Loucy (cell line): ENCODE data around the gene TRIO.

Source experiments
- H2AFZ ChIP-seq: fragments of 200-600 bp; sonication (generic); 2 replicates; pipeline ENCODE4 v1.6.0; 2016; ENCODE audit warnings: antibody characterized with exemption, mild to moderate bottlenecking, low read length, moderate library complexity
- H3F3A ChIP-seq: fragments of 200-600 bp; 2 replicates; pipeline ENCODE4 v1.6.0; 2016; ENCODE audit warnings: antibody characterized with exemption, low read depth, mild to moderate bottlenecking
- H3K27me3 ChIP-seq: fragments of 200-600 bp; sonication (generic); 2 replicates; pipeline ENCODE4 v1.6.1; 2014; ENCODE audit warnings: low read length, mild to moderate bottlenecking; ENCODE audit not compliant: insufficient read depth, poor library complexity, severe bottlenecking
- H3K36me3 ChIP-seq: fragments of 200-600 bp; sonication (generic); 2 replicates; pipeline ENCODE4 v1.6.1; 2016; ENCODE audit warnings: low read length; ENCODE audit not compliant: insufficient read depth
- H3K4me1 ChIP-seq: fragments of 200-600 bp; sonication (generic); 2 replicates; pipeline ENCODE4 v1.5.1; 2014; ENCODE audit warnings: low read length, mild to moderate bottlenecking; ENCODE audit not compliant: insufficient read depth, poor library complexity, severe bottlenecking
- H3K4me2 ChIP-seq: fragments of 200-600 bp; sonication (generic); 2 replicates; pipeline ENCODE4 v1.6.0; 2014; ENCODE audit warnings: antibody characterized with exemption, low read length, low read depth, mild to moderate bottlenecking; ENCODE audit not compliant: poor library complexity, severe bottlenecking
- H3K4me3 ChIP-seq: fragments of 200-600 bp; sonication (generic); 2 replicates; pipeline ENCODE4 v1.5.1; 2014; ENCODE audit warnings: low read length, mild to moderate bottlenecking, mixed read lengths; ENCODE audit not compliant: poor library complexity, severe bottlenecking
- H3K79me2 ChIP-seq: fragments of 200-600 bp; sonication (generic); 2 replicates; pipeline ENCODE4 v1.6.1; 2014; ENCODE audit warnings: low read length; ENCODE audit not compliant: insufficient read depth
- H3K9ac ChIP-seq: fragments of 200-600 bp; sonication (generic); 2 replicates; pipeline ENCODE4 v1.6.0; 2014; ENCODE audit warnings: mild to moderate bottlenecking, low read depth, low read length, moderate library complexity; ENCODE audit not compliant: poor library complexity, severe bottlenecking
- H3K9me2 ChIP-seq: fragments of 200-600 bp; sonication (generic); replicated peaks from 2 replicates; pipeline ENCODE4 v1.6.1; 2016; ENCODE audit warnings: low read depth, low read length, mixed read lengths
- H3K9me3 ChIP-seq: fragments of 200-600 bp; sonication (generic); 2 replicates; pipeline ENCODE4 v1.6.1; 2014; ENCODE audit warnings: mild to moderate bottlenecking, antibody characterized with exemption, low read length, low read depth; ENCODE audit not compliant: insufficient read depth
- H4K20me1 ChIP-seq: fragments of 200-600 bp; sonication (generic); 2 replicates; pipeline ENCODE4 v1.6.0; 2014; ENCODE audit warnings: antibody characterized with exemption, low read length, mild to moderate bottlenecking; ENCODE audit not compliant: insufficient read depth, poor library complexity, severe bottlenecking
- EZH2phosphoT487 ChIP-seq: fragments of 200-600 bp; IDR thresholded peaks from 2 replicates; pipeline ENCODE4 v1.6.1; 2018; ENCODE audit warnings: antibody characterized with exemption, mild to moderate bottlenecking, moderate library complexity, borderline replicate concordance
- TF ChIP-seq, protein P1 (sequence below): fragments of 200-600 bp; sonication (generic); conservative IDR thresholded peaks from 2 replicates; pipeline ENCODE4 v1.5.1; 2014; ENCODE audit warnings: mild to moderate bottlenecking, antibody characterized with exemption, low read length

TRIO gene

GRCh38 chr5:14213253-14213652, 70.1 kb downstream of the TRIO start:
- Histone ChIP-seq H3K4me2 (no peak overlapping the region), H3F3A (no peaks in the 10 kb centered on the region)

DNA sequence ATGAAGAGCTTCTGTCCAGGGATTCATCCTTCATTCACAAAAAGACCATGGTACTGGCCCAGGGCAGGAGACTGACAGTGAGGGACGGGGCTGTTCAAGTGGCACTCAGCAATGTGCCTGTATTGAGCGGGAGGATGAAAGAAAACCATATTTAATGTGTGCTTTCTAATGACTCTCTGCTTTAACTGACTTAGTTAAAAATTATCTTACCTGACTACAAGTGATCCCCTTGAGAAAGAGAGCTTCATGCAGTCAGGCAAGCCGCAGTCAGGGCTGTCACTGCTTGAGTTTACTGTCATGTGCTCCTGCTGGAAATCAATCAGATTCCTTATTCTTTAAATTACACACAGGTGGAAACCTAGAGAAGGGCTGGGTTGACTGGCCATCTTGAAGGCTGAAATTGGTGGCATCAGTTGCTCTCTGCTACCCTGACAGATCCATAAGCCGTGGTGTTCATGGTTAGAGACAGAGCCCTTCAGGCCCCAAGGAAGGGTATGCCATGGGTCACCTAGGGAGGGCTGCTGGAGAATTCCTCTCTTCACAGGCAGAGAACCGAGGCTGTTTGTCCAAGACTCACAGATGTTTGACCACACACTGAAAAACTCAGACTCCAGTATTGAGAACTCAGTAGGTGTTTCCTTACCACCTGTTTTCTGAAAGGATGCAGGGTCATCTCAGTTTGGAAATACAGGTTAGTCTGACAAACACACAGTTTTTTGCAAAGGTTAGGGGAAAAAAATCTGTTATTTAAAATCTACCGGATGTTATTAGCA, 70.9 kb downstream of the TRIO start:
- H3K9me2 ChIP-seq = no peaks in the 10 kb centered on the region
- H3F3A ChIP-seq = no peaks in the 10 kb centered on the region
- peaks cover 50% of the 10 kb centered on the region for H3K4me1 ChIP-seq
- peaks cover 48% of the 10 kb centered on the region for H4K20me1 ChIP-seq
- TF ChIP-seq, protein P1, sequence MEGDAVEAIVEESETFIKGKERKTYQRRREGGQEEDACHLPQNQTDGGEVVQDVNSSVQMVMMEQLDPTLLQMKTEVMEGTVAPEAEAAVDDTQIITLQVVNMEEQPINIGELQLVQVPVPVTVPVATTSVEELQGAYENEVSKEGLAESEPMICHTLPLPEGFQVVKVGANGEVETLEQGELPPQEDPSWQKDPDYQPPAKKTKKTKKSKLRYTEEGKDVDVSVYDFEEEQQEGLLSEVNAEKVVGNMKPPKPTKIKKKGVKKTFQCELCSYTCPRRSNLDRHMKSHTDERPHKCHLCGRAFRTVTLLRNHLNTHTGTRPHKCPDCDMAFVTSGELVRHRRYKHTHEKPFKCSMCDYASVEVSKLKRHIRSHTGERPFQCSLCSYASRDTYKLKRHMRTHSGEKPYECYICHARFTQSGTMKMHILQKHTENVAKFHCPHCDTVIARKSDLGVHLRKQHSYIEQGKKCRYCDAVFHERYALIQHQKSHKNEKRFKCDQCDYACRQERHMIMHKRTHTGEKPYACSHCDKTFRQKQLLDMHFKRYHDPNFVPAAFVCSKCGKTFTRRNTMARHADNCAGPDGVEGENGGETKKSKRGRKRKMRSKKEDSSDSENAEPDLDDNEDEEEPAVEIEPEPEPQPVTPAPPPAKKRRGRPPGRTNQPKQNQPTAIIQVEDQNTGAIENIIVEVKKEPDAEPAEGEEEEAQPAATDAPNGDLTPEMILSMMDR = no peak
- TF ChIP-seq EZH2phosphoT487 = no peak
- H3K4me2 ChIP-seq = no peak overlapping the region
- no peaks in the 10 kb centered on the region for H3K9me3 ChIP-seq
- H2AFZ ChIP-seq = no peak overlapping the region
- peaks cover 90% of the 10 kb centered on the region for H3K79me2 ChIP-seq
- no peak overlapping the region for H3K4me3 ChIP-seq
- no peaks in the 10 kb centered on the region for H3K36me3 ChIP-seq
- no peaks in the 10 kb centered on the region for H3K27me3 ChIP-seq
- no peak overlapping the region for H3K9ac ChIP-seq

More at GRCh38 chr5:14213253-14213652, 70.1 kb downstream of the TRIO start:
- H3K79me2 ChIP-seq = peaks cover 90% of the 10 kb centered on the region
- H3K4me1 ChIP-seq = peaks cover 47% of the 10 kb centered on the region
- no peaks in the 10 kb centered on the region for H3K36me3 ChIP-seq
- no peak overlapping the region for H3K9ac ChIP-seq
- no peaks in the 10 kb centered on the region for H3K9me2 ChIP-seq
- TF ChIP-seq, protein P1 = no peak
- TF ChIP-seq EZH2phosphoT487 = no peak
- H3K27me3 ChIP-seq = no peaks in the 10 kb centered on the region
- H2AFZ ChIP-seq = no peak overlapping the region
- H4K20me1 ChIP-seq = peaks cover 49% of the 10 kb centered on the region
- H3K9me3 ChIP-seq = no peaks in the 10 kb centered on the region
- no peak overlapping the region for H3K4me3 ChIP-seq

DNA sequence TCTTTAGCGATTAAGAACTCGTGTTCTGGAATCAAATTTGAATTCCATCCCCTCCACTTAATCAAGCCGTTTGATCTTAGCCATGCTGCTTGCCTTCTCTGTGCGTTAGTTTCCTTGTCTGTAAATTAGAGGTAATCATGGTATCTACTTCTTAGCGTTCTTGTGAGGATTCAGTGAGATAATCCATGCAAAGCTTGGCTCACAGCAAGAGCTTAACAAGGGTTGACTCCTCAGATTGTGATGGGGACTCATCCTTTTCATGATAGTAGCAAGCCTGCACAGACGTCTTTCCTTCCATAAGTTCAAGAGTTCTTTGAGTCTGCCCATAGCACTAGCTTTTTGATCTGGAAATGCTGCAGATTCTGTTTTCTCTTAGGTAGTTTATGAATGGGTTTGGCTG, 72.8 kb downstream of the TRIO start:
- Histone ChIP-seq H3K4me1 (peaks cover 44% of the 10 kb centered on the region), H3K4me3 (no peak overlapping the region), H3K9ac (no peak overlapping the region), H3F3A (no peaks in the 10 kb centered on the region), H3K9me2 (no peaks in the 10 kb centered on the region), H4K20me1 (peaks cover 44% of the 10 kb centered on the region), H2AFZ (no peak overlapping the region), H3K4me2 (no peak overlapping the region), H3K27me3 (no peaks in the 10 kb centered on the region), H3K79me2 (peaks cover 89% of the 10 kb centered on the region), H3K36me3 (no peaks in the 10 kb centered on the region), H3K9me3 (no peaks in the 10 kb centered on the region)
- TF ChIP-seq EZH2phosphoT487 = no peak
- TF ChIP-seq, protein P1 = no peak
